Measurements from ENCODE around the gene GPR32.
"Not testable (repeated sequence)": the region's sequence is repeated elsewhere in the genome, so short reads cannot be mapped to it uniquely, and the experiment has no call there.

GPR32 gene, protein sequence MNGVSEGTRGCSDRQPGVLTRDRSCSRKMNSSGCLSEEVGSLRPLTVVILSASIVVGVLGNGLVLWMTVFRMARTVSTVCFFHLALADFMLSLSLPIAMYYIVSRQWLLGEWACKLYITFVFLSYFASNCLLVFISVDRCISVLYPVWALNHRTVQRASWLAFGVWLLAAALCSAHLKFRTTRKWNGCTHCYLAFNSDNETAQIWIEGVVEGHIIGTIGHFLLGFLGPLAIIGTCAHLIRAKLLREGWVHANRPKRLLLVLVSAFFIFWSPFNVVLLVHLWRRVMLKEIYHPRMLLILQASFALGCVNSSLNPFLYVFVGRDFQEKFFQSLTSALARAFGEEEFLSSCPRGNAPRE

GRCh38 chr19:50770164-50770563 lies at the start of gene GPR32:
Gene GPR32 (plus strand): TSS chr19:50770464. CDS start chr19:50770601, 137 bp downstream.
- not testable (repeated sequence) for DNase-seq

DNA sequence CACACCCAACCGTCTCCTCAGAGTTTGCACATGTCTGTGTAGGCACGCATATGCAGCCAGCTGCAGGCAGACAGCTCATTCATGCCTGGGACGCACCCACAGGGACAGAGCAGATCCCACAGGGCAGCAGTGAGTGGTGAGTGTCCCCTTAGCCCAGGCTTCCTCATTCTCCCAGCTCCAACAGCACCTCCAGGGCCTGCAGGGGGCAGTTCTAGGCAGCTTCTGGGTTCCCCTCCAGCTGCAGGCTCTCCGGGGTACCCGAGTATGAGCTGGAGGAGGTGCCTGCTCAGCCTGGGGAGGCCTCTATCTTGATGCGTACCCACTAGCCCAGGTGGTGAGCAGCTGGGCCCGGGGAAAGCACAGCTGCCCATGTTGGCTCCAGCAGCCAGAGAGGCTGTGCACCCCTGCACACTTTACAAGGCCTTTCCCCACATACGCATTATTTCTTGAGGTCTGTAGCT lies 49.3 kb upstream of the GPR32 start:
- no peak for DNase-seq

GRCh38 chr19:50721441-50722137 lies 48.7 kb upstream of the GPR32 start:
- no peak for DNase-seq

GRCh38 chr19:50722201-50723013 lies 47.9 kb upstream of the GPR32 start:
- no peak for DNase-seq

- DNase-seq: no peak
Measured at GRCh38 chr19:50723069-50723468, 47.2 kb upstream of the GPR32 start, which contains the start of gene CLEC11A. Gene CLEC11A (plus strand): TSS chr19:50723364. CDS start chr19:50723526, 162 bp downstream.

- no peak for DNase-seq
Measured at GRCh38 chr19:50723735-50724521, 46.3 kb upstream of the GPR32 start.

DNA sequence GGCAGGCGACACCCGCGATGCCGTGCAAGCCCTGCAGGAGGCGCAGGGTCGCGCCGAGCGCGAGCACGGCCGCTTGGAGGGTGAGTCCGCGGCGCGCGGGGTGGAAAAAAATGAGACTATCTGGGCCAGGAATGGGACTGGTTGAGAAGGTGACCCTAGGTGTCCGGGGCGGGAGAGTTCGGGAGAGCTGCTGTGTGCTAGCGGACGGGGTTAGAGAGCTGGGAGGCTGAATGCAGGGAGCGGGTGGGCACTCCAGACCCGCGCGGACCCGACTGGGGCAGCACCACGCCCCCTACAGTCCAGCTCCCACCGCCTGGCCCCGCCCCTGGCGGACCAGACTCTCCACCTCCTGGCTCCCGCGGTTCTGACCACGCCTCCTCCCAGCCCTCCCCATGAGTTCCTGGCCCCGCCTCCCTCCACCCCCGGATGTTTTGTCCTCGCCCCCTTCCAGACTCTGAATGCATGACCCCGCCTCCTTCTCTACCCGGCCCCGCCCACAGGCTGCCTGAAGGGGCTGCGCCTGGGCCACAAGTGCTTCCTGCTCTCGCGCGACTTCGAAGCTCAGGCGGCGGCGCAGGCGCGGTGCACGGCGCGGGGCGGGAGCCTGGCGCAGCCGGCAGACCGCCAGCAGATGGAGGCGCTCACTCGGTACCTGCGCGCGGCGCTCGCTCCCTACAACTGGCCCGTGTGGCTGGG lies 45.6 kb upstream of the GPR32 start:
- DNase-seq: no peak

DNA sequence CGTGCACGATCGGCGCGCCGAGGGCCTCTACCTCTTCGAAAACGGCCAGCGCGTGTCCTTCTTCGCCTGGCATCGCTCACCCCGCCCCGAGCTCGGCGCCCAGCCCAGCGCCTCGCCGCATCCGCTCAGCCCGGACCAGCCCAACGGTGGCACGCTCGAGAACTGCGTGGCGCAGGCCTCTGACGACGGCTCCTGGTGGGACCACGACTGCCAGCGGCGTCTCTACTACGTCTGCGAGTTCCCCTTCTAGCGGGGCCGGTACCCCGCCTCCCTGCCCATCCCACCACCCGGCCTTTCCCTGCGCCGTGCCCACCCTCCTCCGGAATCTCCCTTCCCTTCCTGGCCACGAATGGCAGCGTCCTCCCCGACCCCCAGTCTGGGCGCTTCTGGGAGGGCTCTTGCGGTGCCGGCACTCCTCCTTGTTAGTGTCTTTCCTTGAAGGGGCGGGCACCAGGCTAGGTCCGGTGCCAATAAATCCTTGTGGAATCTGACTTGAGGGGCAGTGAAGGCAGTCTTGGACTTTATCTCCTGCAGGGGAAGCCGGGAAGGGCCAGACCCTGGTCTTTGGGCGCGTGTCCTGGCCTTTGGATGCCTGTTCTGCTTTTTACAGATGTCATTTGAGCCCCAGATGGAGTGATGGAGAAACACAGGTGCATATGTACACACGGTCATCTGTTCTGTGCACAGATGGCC lies 44.9 kb upstream of the GPR32 start:
- DNase-seq: no peak

DNA sequence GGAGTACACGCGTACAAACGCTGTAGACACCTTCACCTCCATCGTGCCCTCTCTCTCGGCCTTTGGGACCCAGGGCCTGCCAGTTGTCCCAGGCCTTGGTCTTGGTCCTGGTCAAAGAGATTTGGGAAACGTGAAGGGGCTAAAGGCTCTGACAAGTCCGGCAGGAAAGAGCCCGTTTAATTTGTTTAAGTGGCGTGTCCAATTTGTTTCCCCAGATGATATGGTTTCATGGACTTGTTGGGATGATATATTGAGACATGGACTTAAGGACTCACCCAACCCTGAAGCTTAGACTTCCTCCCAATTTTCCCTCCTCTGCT lies 44.4 kb upstream of the GPR32 start:
- no peak for DNase-seq

DNA sequence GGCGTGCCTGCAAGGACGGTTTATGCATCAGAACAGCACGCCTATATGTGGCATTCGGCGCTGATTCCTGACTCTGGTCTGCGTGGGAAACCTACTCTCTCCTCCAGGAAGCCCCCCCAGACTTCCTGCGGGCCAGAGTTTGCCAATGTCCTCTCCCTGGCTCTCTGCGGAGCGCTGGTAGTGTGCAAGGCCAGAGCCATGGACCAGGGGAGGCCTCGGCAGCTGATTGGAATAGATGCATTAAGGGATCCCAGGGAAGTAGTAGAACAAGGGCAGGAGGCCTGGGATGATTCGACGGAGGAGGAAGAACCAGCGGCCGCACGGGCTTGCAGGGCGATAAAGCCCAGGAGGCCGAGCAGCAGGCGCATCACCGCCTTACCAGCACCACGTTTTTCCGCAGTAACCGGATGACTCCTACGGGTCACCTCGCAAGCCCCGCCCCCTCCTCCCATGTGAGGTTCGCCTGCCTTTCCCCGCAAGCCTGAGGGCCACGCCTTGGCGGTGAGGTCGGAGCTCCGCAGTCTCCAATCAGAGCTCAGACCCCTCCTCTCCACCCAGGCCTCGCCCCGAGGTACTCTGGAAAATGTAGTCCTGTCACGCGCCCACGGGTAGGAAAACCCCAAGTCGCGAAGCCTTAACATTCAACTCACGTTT lies 42.1 kb upstream of the GPR32 start:
- DNase-seq: no peak

- no peak for DNase-seq
Measured at GRCh38 chr19:50729894-50730293, 40.4 kb upstream of the GPR32 start.

DNA sequence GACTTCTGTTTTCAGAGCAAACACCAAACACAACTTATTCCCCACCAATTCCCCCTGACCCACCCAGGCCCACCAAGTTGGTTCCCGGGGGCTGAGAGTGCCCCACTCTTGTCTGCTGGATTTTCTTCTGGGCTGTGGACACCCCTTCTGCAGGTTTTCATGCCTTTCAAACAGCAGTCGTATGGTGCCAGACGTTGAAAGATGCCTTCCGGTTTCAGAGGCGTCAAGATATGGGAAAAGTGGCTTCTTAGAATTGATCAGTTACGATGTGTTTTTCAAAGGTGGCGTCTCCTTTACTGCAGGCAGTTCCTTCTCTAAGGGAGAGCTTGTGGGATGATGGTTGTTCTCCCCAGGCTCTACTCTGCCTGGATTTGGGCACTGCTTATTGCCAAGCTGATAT lies 34.4 kb upstream of the GPR32 start:
- DNase-seq: no peak

DNA sequence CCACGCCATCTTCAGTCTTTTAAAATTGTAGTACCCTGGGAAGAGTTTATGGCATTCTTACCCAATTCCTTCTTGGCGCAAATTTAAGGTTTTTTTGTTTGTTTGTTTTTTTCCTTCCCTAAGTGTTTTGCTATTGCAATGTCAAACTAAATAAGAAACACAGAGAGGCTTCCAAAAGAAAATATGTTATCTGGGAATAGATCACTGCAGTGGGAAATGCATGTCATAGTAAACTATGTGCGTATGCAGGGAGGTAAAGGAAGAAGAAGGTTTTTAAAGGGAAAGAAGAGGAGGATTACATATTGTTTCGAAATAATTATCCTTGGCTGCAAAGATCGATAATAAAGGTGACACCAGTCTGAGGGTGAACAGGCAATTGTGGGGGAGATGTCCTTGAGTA lies 33.9 kb upstream of the GPR32 start:
- no peak for DNase-seq

DNA sequence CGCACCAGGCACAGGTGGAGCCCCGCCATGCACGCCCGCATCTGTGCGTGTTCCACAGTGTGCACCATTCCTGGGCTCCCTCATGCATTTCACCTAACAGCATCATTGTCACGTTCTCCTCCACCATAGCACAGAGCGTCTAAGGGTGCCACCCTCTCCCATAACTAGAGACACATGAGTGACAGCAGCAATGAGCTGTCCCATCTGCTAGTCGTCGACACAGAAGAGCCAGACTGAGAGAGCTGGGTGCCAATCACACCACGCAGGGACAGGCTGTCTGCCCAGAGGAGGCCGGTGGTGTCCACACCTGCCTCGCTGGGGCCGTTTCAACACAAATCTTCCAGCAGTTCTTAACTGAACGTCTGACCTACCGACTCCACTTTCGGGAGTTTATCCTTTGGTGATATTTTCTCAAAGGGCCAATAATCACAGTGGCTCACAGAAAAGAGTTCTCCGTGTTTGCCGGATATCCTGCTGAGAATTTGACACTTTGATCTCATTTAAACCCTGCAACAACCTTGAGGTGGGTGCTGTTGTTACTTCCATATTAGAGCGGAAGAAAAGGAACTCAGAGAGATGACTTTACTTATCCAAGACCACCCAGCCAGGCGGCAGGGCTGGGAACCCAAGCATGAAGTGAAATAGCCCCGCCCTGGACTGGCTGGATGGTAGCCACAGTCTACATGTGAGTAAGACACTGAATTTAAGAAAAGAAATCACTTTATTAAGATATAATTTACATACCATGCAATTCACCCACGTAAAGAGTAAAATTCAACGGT lies 30.9 kb upstream of the GPR32 start:
- DNase-seq: no peak

- no peak for DNase-seq
Measured at GRCh38 chr19:50739914-50740426, 30.3 kb upstream of the GPR32 start.

DNA sequence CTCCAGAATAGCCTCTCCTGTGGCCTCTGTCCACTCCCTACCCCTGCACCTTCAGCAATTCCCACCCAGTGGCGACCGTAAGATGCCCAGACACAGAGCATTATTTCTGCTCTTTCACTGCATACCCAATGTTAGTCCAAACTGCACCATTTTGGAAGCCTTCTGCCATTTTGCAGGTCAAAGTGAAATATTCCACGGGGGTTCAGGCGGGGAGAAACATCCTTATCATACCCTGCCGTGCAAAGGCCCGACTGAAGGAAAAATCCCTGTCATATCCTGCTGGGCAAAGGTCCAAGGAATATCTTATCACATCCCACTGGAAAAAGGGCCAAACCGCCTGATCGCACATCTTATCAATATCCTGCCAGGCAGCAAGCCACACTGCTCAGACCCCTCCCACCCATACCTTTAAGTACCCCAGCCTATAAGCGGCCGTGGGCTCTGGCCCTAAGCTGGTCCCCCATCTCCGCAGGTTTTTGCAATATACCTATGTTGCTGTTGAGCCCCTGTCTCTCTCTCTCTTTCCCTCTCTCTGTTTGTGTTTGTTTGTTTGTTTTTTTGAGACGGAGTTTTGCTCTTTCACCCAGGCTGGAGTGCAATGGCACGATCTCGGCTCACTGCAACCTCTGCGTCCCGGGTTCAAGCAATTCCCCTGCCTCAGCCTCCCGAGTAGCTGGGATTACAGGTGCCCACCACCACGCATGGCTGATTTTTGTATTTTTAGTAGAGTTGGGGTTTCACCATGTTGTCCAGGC lies 28.9 kb upstream of the GPR32 start:
- DNase-seq: no peak

GRCh38 chr19:50743537-50743936 lies 26.7 kb upstream of the GPR32 start:
- no peak for DNase-seq

GRCh38 chr19:50745221-50745620 lies 25.0 kb upstream of the GPR32 start:
- no peak for DNase-seq

DNA sequence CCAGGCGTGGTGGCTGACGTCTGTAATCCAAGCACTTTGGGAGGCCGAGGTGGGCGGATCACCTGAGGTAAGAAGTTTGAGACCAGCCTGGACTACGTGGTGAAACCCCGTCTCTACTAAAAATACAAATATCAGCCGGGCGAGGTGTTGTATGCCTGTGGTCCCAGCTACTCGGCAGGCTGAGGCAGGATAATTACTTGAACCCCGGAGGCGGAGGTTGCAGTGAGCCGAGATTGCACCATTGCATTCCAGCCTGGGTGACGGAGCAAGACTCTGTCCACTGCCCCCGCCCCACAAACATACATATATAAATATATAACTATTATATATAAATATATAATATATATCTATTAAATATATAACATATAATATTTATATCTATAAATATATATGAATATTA lies 23.1 kb upstream of the GPR32 start:
- not testable (repeated sequence) for DNase-seq

Measured in NCI-H510A treated with DMSO at 0.1 percent for 48 hours (cell line).